SK-N-SH (cell line): ENCODE results near the gene STARD10. TPM values are rescaled to one million over a fixed set of nuclear protein-coding genes. Genes with fewer than 3 reads are reported as not detected.

Experiments
- CTCF ChIA-PET: fragments of 300-600, 350-600 bp; formaldehyde crosslinking; extraction: SDS; loops from one replicate; lab custom pipeline; 2021; lab: Yijun Ruan, JAX
- POLR2A ChIA-PET: fragments of 350-600 bp; sonication (Branson Sonifier 250); formaldehyde crosslinking; extraction: SDS; loops from one replicate; lab custom pipeline; 2020; ENCODE audit warnings: antibody characterized with exemption, inconsistent platforms; lab: Yijun Ruan, JAX
- DNase-seq: peaks from one replicate; pipeline ENCODE4 v3.0.0; 2012
- H2AFZ ChIP-seq: fragments of 200-600 bp; sonication (generic); 2 replicates; pipeline ENCODE4 v1.8.1; 2016; ENCODE audit warnings: antibody characterized with exemption, mild to moderate bottlenecking, low read depth
- H3F3A ChIP-seq: fragments of 200-600 bp; sonication (generic); replicated peaks from 2 replicates; pipeline ENCODE3; 2016; ENCODE audit warnings: antibody characterized with exemption, mild to moderate bottlenecking; ENCODE audit not compliant: insufficient read depth
- H3K27ac ChIP-seq, 2 experiments: fragments of 200-500 bp in 1 of 2; fragments of 200-600 bp in 1 of 2; sonication (Bioruptor generic) in 1 of 2; sonication (generic), shearing (Covaris generic) in 1 of 2; 2 replicates each; pipeline versions ENCODE4 v1.5.1 to v1.6.1; 2014 to 2016; ENCODE audit warnings: low read depth in 2 of 2, inconsistent platforms in 1 of 2, low read length in 1 of 2, mild to moderate bottlenecking in 1 of 2, mixed read lengths in 1 of 2
- H3K27me3 ChIP-seq: fragments of 200-600 bp; sonication (generic), shearing (Covaris generic); 2 replicates; pipeline ENCODE4 v1.6.1; 2016; ENCODE audit warnings: mixed run types; ENCODE audit not compliant: insufficient read depth
- H3K36me3 ChIP-seq, 2 experiments: fragments of 200-500 bp in 1 of 2; fragments of 200-600 bp in 1 of 2; sonication (Bioruptor generic) in 1 of 2; sonication (generic) in 1 of 2; replicated peaks in 1 of 2; 2 replicates each; pipeline versions ENCODE3 to v1.5.1; 2014 to 2016; ENCODE audit warnings: low read length in 1 of 2, mild to moderate bottlenecking in 1 of 2; ENCODE audit not compliant: insufficient read depth in 2 of 2, control insufficient read depth in 1 of 2
- H3K4me1 ChIP-seq, 2 experiments: fragments of 200-500 bp in 1 of 2; fragments of 200-600 bp in 1 of 2; sonication (Bioruptor generic) in 1 of 2; sonication (generic), shearing (Covaris generic) in 1 of 2; 2 replicates each; pipeline versions ENCODE4 v1.5.1 to v1.6.1; 2014 to 2016; ENCODE audit warnings: low read depth in 1 of 2, low read length in 1 of 2, mixed run types in 1 of 2; ENCODE audit not compliant: insufficient read depth in 2 of 2, control insufficient read depth in 1 of 2
- H3K4me2 ChIP-seq: fragments of 200-600 bp; sonication (generic), shearing (Covaris generic); 2 replicates; pipeline ENCODE4 v1.6.1; 2017; ENCODE audit warnings: mixed run types
- H3K4me3 ChIP-seq, 2 experiments: fragments of 200-500 bp in 1 of 2; fragments of 200-600 bp in 1 of 2; sonication (Bioruptor generic) in 1 of 2; sonication (generic), shearing (Covaris generic) in 1 of 2; 2 replicates each; pipeline versions ENCODE4 v1.5.1 to v1.8.1; 2014 to 2016; ENCODE audit warnings: low read depth in 2 of 2, inconsistent platforms in 1 of 2, low read length in 1 of 2, mild to moderate bottlenecking in 1 of 2, mixed read lengths in 1 of 2, moderate library complexity in 1 of 2
- H3K79me2 ChIP-seq: fragments of 200-600 bp; sonication (generic); 2 replicates; pipeline ENCODE4 v1.8.1; 2017; ENCODE audit warnings: mild to moderate bottlenecking; ENCODE audit not compliant: insufficient read depth
- H3K9ac ChIP-seq: fragments of 200-600 bp; sonication (generic); 2 replicates; pipeline ENCODE4 v1.6.1; 2017; ENCODE audit warnings: mixed run types
- H3K9me2 ChIP-seq: fragments of 200-600 bp; sonication (generic); 2 replicates; pipeline ENCODE4 v1.6.1; 2017; ENCODE audit warnings: mixed run types
- H3K9me3 ChIP-seq: fragments of 200-600 bp; sonication (generic); 2 replicates; pipeline ENCODE4 v1.6.1; 2017; ENCODE audit warnings: mixed run types, mild to moderate bottlenecking, moderate library complexity
- H4K20me1 ChIP-seq: fragments of 200-600 bp; sonication (generic); 2 replicates; pipeline ENCODE4 v1.6.1; 2017; ENCODE audit warnings: mild to moderate bottlenecking, mixed run types; ENCODE audit not compliant: insufficient read depth
- EP300 ChIP-seq, 2 experiments: IDR thresholded peaks; 2 replicates each; pipeline versions ENCODE4 v1.4.0 to v1.6.1; 2012; ENCODE audit warnings: borderline replicate concordance in 1 of 2, low read depth in 1 of 2, low read length in 1 of 2
- EZH2phosphoT487 ChIP-seq: fragments of 200-600 bp; sonication (generic); IDR thresholded peaks from 2 replicates; pipeline ENCODE4 v1.6.1; 2017; ENCODE audit warnings: low read depth, mixed run types, mild to moderate bottlenecking, antibody characterized with exemption, moderate library complexity, borderline replicate concordance
- FOSL2 ChIP-seq: IDR thresholded peaks from 2 replicates; pipeline ENCODE4 v1.4.0; 2012; ENCODE audit warnings: low read depth, mild to moderate bottlenecking, moderate library complexity, borderline replicate concordance
- FOXJ3 ChIP-seq: sonication (generic); formaldehyde crosslinking; IDR thresholded peaks from 2 replicates; pipeline ENCODE4 v1.5.1; 2020; ENCODE audit warnings: mild to moderate bottlenecking, missing genetic modification reagents
- FOXM1 ChIP-seq: IDR thresholded peaks from 2 replicates; pipeline ENCODE4 v1.4.0; 2012; ENCODE audit warnings: low read depth, mild to moderate bottlenecking
- GATA2 ChIP-seq: sonication (generic); formaldehyde crosslinking; IDR thresholded peaks from 2 replicates; pipeline ENCODE4 v1.5.0; 2020; ENCODE audit warnings: mild to moderate bottlenecking, missing genetic modification reagents
- MEF2A ChIP-seq: IDR thresholded peaks from 2 replicates; pipeline ENCODE4 v1.4.0; 2012; ENCODE audit warnings: low read depth, borderline replicate concordance
- NFIC ChIP-seq: IDR thresholded peaks from 2 replicates; pipeline ENCODE4 v1.4.0; 2012; ENCODE audit warnings: borderline replicate concordance
- NRF1 ChIP-seq: IDR thresholded peaks from 2 replicates; pipeline ENCODE4 v1.6.1; 2012; ENCODE audit warnings: low read depth, mild to moderate bottlenecking, low read length
- RCOR1 ChIP-seq: fragments of 150-350 bp; IDR thresholded peaks from 2 replicates; pipeline ENCODE4 v1.6.1; 2017; ENCODE audit warnings: antibody characterized with exemption, low read length
- SIN3A ChIP-seq: IDR thresholded peaks from 2 replicates; pipeline ENCODE4 v1.6.1; 2012; ENCODE audit warnings: low read depth, mild to moderate bottlenecking, low read length, moderate library complexity, borderline replicate concordance
- TAF1 ChIP-seq: IDR thresholded peaks from 2 replicates; pipeline ENCODE4 v1.6.1; 2012; ENCODE audit warnings: low read depth, mild to moderate bottlenecking, low read length, moderate library complexity, borderline replicate concordance
- YY1 ChIP-seq: IDR thresholded peaks from 2 replicates; pipeline ENCODE4 v1.4.0; 2012; ENCODE audit warnings: low read depth, mild to moderate bottlenecking
- WGBS: methylation state at CpG from one replicate; pipeline ENCODE4 v1.1.6; 2017; ENCODE audit warnings: low lambda C conversion rate; 5-methylcytosine and 5-hydroxymethylcytosine counted together
- polyA plus RNA-seq, 3 experiments: library from polyadenylated mRNA; depleted of rRNA; stranded (reverse); fragments of >200 nt; gene quantifications; 2 replicates each; pipeline ENCODE4 v1.2.3, GENCODE V29; 2012
- TF ChIP-seq, protein P1 (sequence below): fragments of 150-350 bp; IDR thresholded peaks from 2 replicates; pipeline ENCODE4 v1.6.1; 2017; ENCODE audit warnings: antibody characterized with exemption, low read length, low read depth, borderline replicate concordance
- TF ChIP-seq, protein P2 (sequence below): IDR thresholded peaks from 2 replicates; pipeline ENCODE4 v1.4.0; 2012; ENCODE audit warnings: low read depth, borderline replicate concordance
- TF ChIP-seq, protein P3 (sequence below): fragments of 200-600 bp; sonication (generic); IDR thresholded peaks from 2 replicates; pipeline ENCODE4 v1.6.1; 2017; ENCODE audit warnings: antibody characterized with exemption, mild to moderate bottlenecking, moderate library complexity
- TF ChIP-seq, protein P4 (sequence below): IDR thresholded peaks from 2 replicates; pipeline ENCODE4 v1.6.1; 2012; ENCODE audit warnings: mild to moderate bottlenecking, low read depth, low read length, moderate library complexity

Gene STARD10
- polyA plus RNA-seq, 1 of the 3 experiments (the other 2 are of a cell fraction) = 47.7 TPM

DNA sequence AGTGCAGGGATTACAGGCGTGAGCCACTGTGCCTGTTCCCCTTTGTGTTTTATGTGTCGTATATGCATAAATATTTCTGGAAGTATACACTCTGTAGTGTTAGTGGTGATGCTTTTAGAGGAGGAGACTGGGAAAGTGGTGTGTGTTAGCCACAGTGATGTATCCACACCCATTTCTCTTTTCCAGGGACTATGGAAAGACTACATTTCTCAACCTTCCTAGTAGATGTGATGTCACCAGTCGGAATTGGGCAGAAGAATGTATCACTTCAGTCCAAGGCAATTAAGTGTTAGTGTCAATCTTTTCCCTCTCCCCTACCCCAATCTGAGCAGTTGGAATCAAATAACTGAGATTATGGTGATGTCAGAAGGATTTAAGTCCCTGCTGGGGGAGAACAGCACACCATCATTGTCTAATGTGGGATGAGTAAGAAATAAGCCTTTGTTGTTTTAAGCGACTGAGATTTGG lies 14.5 kb upstream of the STARD10 start:
- Histone ChIP-seq H3K4me2 (no peak overlapping the region), H4K20me1 (no peaks in the 10 kb centered on the region), H3K9ac (no peak overlapping the region), H3K9me2 (no peaks in the 10 kb centered on the region), H3K4me1 (peaks cover 0 to 13% of the 10 kb centered on the region in 2 experiments; a peak in 2 of 4 replicates), H3K27ac (no peak overlapping the region), H3K27me3 (no peaks in the 10 kb centered on the region), H3K79me2 (peaks cover 22% of the 10 kb centered on the region; the same call in 1 of the 2 replicates), H3K9me3 (no peaks in the 10 kb centered on the region), H2AFZ (no peak overlapping the region), H3K36me3 (no peaks in the 10 kb centered on the region), H3F3A (peaks cover 5% of the 10 kb centered on the region), H3K4me3 (no peak overlapping the region)
- POLR2A ChIA-PET = no interaction called here
- DNase-seq = no peak
- CTCF ChIA-PET = interaction anchor here (1.1 to 1.5 kb wide), 2 partner anchors 23 to 83 kb away, joined by 3 read pairs; no protein-coding TSS in a partner anchor
- TF ChIP-seq MEF2A (no peak), YY1 (no peak), TAF1 (no peak), NRF1 (no peak), RCOR1 (no peak), GATA2 (CRISPR knock-in tag) (no peak), FOXJ3 (CRISPR knock-in tag) (no peak), EZH2phosphoT487 (no peak), NFIC (no peak), SIN3A (no peak), FOXM1 (no peak), EP300 (IDR thresholded peaks at IDR 0.05; ENCODE audit: borderline replicate concordance in 1 of 2, low read depth in 1 of 2, low read length in 1 of 2) (no peak), FOSL2 (no peak)
- TF ChIP-seq, protein P1, sequence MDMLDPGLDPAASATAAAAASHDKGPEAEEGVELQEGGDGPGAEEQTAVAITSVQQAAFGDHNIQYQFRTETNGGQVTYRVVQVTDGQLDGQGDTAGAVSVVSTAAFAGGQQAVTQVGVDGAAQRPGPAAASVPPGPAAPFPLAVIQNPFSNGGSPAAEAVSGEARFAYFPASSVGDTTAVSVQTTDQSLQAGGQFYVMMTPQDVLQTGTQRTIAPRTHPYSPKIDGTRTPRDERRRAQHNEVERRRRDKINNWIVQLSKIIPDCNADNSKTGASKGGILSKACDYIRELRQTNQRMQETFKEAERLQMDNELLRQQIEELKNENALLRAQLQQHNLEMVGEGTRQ = no peak
- TF ChIP-seq, protein P2, sequence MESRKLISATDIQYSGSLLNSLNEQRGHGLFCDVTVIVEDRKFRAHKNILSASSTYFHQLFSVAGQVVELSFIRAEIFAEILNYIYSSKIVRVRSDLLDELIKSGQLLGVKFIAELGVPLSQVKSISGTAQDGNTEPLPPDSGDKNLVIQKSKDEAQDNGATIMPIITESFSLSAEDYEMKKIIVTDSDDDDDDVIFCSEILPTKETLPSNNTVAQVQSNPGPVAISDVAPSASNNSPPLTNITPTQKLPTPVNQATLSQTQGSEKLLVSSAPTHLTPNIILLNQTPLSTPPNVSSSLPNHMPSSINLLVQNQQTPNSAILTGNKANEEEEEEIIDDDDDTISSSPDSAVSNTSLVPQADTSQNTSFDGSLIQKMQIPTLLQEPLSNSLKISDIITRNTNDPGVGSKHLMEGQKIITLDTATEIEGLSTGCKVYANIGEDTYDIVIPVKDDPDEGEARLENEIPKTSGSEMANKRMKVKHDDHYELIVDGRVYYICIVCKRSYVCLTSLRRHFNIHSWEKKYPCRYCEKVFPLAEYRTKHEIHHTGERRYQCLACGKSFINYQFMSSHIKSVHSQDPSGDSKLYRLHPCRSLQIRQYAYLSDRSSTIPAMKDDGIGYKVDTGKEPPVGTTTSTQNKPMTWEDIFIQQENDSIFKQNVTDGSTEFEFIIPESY = no peak
- TF ChIP-seq, protein P3, sequence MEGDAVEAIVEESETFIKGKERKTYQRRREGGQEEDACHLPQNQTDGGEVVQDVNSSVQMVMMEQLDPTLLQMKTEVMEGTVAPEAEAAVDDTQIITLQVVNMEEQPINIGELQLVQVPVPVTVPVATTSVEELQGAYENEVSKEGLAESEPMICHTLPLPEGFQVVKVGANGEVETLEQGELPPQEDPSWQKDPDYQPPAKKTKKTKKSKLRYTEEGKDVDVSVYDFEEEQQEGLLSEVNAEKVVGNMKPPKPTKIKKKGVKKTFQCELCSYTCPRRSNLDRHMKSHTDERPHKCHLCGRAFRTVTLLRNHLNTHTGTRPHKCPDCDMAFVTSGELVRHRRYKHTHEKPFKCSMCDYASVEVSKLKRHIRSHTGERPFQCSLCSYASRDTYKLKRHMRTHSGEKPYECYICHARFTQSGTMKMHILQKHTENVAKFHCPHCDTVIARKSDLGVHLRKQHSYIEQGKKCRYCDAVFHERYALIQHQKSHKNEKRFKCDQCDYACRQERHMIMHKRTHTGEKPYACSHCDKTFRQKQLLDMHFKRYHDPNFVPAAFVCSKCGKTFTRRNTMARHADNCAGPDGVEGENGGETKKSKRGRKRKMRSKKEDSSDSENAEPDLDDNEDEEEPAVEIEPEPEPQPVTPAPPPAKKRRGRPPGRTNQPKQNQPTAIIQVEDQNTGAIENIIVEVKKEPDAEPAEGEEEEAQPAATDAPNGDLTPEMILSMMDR = no peak
- TF ChIP-seq, protein P4, sequence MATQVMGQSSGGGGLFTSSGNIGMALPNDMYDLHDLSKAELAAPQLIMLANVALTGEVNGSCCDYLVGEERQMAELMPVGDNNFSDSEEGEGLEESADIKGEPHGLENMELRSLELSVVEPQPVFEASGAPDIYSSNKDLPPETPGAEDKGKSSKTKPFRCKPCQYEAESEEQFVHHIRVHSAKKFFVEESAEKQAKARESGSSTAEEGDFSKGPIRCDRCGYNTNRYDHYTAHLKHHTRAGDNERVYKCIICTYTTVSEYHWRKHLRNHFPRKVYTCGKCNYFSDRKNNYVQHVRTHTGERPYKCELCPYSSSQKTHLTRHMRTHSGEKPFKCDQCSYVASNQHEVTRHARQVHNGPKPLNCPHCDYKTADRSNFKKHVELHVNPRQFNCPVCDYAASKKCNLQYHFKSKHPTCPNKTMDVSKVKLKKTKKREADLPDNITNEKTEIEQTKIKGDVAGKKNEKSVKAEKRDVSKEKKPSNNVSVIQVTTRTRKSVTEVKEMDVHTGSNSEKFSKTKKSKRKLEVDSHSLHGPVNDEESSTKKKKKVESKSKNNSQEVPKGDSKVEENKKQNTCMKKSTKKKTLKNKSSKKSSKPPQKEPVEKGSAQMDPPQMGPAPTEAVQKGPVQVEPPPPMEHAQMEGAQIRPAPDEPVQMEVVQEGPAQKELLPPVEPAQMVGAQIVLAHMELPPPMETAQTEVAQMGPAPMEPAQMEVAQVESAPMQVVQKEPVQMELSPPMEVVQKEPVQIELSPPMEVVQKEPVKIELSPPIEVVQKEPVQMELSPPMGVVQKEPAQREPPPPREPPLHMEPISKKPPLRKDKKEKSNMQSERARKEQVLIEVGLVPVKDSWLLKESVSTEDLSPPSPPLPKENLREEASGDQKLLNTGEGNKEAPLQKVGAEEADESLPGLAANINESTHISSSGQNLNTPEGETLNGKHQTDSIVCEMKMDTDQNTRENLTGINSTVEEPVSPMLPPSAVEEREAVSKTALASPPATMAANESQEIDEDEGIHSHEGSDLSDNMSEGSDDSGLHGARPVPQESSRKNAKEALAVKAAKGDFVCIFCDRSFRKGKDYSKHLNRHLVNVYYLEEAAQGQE = no peak
- WGBS = 98% methylated on average over 4 of the region's 4 CpGs
